Measurements from ENCODE around the gene HLX.

The HLX gene

DNA sequence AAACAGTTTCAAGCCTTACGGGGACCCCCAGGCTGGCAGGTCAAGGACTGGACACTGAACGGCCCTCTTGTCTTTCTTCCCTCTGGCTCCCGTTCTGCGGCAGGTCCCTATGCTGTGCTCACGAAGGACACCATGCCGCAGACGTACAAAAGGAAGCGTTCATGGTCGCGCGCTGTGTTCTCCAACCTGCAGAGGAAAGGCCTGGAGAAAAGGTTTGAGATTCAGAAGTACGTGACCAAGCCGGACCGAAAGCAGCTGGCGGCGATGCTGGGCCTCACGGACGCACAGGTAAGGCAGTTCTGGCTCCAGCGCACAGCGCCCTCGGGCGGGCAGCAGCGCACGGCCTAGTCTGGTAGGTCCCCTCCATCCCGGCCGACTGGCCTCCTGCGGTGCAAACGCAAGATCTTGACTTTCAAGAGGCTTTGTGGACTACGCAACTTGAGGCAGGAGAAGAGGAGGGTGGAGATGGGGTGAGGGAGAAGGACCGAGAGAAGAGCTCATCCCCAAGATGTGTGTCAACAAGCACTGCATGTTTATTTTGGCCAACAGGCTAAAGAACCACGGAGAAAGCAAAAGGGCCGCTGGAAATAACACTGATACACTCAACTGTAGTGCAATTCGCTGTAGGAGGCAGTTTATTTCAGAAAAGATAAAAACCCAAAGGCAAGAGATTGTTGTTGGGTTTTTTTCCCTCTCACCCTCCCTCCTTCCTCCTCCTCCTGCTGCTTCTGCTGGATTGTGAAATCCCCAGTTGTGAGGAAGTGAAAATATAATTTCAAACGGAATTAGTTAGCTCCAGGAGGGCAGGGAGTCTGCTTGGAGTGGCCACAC, 3.0 kb downstream of the HLX start:
- DNase-seq: peak; percentile 60

DNA sequence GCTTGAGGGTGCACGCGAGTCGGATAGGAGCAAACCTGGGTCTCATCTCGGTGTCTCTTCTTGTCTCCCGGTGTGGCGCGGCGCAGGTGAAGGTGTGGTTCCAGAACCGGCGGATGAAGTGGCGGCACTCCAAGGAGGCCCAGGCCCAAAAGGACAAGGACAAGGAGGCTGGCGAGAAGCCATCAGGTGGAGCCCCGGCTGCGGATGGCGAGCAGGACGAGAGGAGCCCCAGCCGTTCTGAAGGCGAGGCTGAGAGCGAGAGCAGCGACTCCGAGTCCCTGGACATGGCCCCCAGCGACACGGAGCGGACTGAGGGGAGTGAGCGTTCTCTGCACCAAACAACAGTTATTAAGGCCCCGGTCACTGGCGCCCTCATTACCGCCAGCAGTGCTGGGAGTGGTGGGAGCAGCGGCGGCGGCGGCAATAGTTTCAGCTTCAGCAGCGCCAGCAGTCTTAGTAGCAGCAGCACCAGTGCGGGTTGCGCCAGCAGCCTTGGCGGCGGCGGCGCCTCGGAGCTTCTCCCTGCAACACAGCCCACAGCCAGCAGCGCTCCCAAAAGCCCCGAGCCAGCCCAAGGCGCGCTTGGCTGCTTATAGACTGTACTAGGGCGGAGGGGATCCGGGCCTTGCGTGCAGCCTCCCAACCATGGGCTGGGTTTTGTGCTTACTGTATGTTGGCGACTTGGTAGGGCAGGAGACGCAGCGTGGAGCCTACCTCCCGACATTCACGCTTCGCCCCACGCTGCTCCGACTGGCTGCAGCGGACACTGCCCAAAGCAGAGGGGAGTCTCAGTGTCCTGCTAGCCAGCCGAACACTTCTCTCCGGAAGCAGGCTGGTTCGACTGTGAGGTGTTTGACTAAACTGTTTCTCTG, 5.1 kb downstream of the HLX start:
- peak; percentile 73 for DNase-seq

- DNase-seq: no peak
Measured at GRCh38 chr1:220884981-220885918, 6.0 kb downstream of the HLX start.

- no peak for DNase-seq
Measured at GRCh38 chr1:220885971-220886370, 6.7 kb downstream of the HLX start.

DNA sequence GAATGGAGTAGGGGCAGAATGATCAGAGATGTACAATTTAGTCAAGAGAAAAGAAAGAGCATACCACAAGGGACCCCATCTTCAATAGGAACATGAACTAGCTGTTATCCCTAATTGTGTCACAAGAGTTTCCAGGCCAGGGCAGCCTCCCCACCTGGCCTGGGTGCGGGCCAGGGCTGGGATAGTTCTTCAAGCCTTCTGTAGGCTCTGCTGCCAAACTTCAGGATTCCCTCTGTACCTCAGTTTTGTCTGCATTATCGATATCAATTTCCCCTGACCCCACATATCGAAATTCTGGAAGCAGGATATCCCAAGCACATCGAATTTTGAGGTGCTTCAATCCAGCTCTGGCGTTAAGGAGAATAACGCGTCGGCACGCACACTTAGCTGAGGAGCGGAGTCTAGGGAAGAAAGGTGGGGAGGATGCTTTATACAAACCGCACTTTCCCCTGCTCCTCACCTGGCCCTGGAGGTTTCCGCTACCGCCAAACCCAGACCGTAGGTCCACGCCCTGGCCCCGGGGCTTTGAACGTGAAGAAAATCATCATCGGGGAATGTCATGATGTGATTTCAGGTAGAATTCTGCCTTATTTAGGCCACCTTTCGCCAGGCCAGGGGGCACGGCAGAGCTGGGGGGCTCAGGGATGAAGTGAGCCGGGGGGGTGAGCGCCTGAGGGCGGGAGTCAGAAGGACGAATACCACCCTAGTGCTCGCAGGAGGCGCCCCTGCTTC, 7.4 kb downstream of the HLX start:
- no peak for DNase-seq

- DNase-seq: no peak
Measured at GRCh38 chr1:220887202-220887519, 7.9 kb downstream of the HLX start.

GRCh38 chr1:220887520-220888416, 8.5 kb downstream of the HLX start:
- DNase-seq: peak; percentile 78

DNA sequence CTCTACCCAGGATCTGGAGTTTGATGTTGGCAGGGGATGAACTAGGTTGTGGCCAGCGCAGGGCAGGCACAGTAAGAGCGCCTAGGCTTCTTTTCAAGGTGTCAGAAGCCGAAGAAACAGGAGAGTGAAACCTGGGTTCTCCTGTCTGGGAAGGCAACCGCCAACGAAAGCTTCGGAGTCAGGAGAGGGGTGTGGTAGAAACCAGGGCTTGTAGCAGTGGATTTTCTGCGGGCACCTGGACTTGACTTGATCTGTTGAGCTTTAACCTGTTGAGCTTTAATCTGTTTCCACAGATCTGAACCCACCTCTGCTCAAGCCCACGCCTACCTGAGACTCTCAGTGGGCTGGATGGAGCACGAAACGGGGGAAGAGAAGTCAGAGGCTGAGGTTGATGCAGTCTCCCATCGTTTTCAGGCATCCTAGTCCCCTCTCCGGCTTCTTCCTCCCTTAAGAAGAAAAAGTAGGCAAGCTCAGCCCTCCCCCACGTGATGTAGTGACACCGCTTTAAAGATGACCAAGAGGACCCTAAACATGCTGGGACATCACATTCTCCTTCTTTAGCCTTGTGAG, 9.3 kb downstream of the HLX start:
- DNase-seq: no peak

DNA sequence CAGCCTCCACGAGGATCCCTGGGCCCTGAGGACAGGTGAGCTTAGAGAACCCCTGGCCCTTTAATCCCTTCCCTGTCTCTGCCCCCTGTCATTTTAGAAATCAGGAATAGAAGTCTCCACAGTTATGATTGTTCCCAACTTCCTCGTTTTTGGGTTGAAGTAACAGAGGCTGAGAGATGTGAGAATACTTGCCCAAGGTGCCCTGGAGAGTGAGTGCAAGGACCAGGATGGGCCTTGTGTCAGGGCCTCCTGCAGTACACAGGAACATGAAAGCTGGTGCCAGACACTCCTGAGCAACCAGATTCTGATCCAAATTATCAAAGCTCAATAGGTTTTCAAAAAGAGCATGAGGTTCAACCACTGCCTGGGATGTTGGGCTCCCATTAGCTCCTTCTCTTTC, 10.1 kb downstream of the HLX start:
- no peak for DNase-seq

DNA sequence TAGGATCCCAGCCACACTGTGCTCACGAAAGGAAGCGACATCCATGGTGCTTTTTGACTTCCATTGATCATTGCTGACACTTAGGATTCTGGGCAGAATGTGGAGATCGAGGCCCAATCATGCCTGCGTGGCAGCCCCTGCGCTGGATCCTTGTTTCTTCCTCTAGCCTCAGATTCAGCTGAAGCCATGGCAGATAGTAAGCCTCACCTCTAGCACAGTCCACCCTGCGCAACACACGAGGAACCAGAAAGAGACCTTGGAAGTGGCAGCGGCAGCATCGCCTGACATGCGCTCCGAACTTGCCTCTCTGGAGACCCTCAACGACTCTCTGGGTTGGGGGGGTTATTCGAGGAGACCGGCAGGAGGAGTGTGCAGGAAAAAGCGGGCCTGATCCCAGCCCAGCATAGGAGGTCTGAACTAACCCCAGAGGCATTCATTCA, 10.6 kb downstream of the HLX start:
- DNase-seq: no peak

- no peak for DNase-seq
Measured at GRCh38 chr1:220890602-220891001, 11.4 kb downstream of the HLX start.

DNA sequence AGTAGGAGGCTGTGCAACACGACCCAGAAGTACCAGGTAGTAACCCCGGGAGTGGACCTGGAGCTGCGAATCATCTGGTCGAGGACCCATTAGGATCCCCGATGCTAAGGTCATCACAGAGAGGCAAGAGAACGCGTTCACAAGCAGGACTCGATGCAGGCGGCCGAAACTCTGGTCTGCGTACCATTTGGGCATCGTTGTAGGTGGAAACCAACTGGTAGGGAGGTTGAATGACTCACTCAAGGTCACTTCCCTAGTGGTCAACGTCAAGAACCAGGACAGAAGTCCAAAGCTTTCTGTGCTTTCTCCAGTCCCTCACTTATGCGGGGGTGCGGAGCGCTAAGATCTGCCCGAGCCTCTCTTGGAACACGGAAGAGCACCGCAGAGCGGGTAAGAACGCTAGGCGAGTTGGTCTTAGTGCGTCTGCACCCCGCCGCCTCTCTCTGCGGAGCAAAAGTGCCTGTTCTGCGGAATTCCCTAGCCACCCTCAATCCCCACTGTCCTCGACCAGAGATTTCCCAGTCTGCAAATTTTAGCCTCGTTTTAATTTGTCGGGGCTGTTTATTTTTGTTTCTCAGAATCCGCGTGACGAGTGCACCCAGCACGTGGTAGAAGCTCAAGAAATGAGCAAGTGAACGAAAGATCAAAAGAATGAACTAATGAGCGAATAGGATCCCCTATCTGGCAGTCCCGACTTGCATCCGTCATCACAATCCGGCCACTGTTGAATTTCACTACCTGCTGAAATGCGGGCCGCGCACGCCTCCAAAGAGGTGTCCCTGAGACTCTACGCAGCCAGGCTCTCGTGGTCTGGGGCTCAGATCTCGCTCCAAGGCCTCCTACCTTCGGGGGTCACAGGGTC, 12.2 kb downstream of the HLX start:
- peak; percentile 49 for DNase-seq

DNA sequence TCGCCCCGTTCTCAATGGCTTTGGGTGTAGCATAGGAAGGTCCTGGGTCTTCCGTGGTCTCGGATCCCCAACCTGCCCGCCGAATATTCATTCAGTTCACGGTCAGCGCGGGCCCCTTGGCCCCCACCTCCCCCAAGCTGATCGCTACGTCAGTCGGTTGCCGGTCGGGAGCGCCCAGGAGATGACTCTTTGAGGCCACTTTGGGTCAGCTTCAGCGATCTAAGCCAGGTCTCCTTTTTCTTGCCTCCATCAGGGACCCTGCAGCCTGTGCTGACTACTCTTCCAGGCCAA, 12.8 kb downstream of the HLX start:
- peak; percentile 50 for DNase-seq

- no peak for DNase-seq
Measured at GRCh38 chr1:220892997-220893700, 13.9 kb downstream of the HLX start.

GRCh38 chr1:220893701-220894024, 14.4 kb downstream of the HLX start:
- DNase-seq: no peak

GRCh38 chr1:220894025-220894923, 15.0 kb downstream of the HLX start:
- peak; percentile 52 for DNase-seq

GRCh38 chr1:220894924-220895256, 15.6 kb downstream of the HLX start:
- no peak for DNase-seq

GRCh38 chr1:220895412-220895946, 16.2 kb downstream of the HLX start:
- DNase-seq: peak; percentile 44

Measured in right forelimb (tissue), 1 donor.